Keratinocyte (primary cell): ENCODE results near the gene WIPF3. TPM values are rescaled to one million over a fixed set of nuclear protein-coding genes. Genes with fewer than 3 reads are reported as not detected.

ENCODE experiments used
- DNase-seq: peaks from one replicate; pipeline ENCODE4 v3.0.0-alpha.2; 2011; ENCODE audit warnings: low read depth, missing footprints, low spot score
- FAIRE-seq: peaks from 2 replicates; lab custom pipeline; 2011; peaks lifted over from hg19 to GRCh38; lab: Jason Lieb, UNC
- H2AFZ ChIP-seq: 2 replicates; pipeline ENCODE4 v1.6.0; 2012; ENCODE audit warnings: low read length, control low read depth, inconsistent platforms; ENCODE audit not compliant: control insufficient read depth
- H3K27ac ChIP-seq: 2 replicates; pipeline ENCODE4 v1.5.1; 2011; ENCODE audit warnings: low read length; ENCODE audit not compliant: control insufficient read depth, insufficient read depth
- H3K27me3 ChIP-seq: 3 replicates; pipeline ENCODE4 v1.6.0; 2011; ENCODE audit warnings: low read length; ENCODE audit not compliant: control insufficient read depth, insufficient read depth; ENCODE audit errors: extremely low read depth
- H3K36me3 ChIP-seq, 2 experiments: 2 replicates in 1 of 2; 3 replicates in 1 of 2; pipeline ENCODE4 v1.5.1; 2011; ENCODE audit warnings: low read length in 2 of 2, mild to moderate bottlenecking in 1 of 2; ENCODE audit not compliant: control insufficient read depth in 2 of 2, insufficient read depth in 2 of 2; ENCODE audit errors: extremely low read depth in 1 of 2
- H3K4me1 ChIP-seq: 3 replicates; pipeline ENCODE4 v1.5.1; 2011; ENCODE audit warnings: low read length; ENCODE audit not compliant: control insufficient read depth, insufficient read depth; ENCODE audit errors: extremely low read depth
- H3K4me2 ChIP-seq: 3 replicates; pipeline ENCODE4 v1.6.0; 2011; ENCODE audit warnings: low read depth, low read length; ENCODE audit not compliant: control insufficient read depth, insufficient read depth; ENCODE audit errors: extremely low read depth
- H3K4me3 ChIP-seq, 3 experiments: fragments of 200-600 bp in 1 of 3; sonication (generic) in 1 of 3; 2 replicates in 2 of 3; 3 replicates in 1 of 3; pipeline ENCODE4 v1.5.1; 2011 to 2016; ENCODE audit warnings: low read length in 3 of 3, mild to moderate bottlenecking in 3 of 3, control low read depth in 2 of 3, inconsistent platforms in 1 of 3, low read depth in 1 of 3, mixed read lengths in 1 of 3, mixed run types in 1 of 3, moderate library complexity in 1 of 3; ENCODE audit not compliant: control insufficient read depth in 2 of 3, insufficient read depth in 2 of 3; ENCODE audit errors: extremely low read depth in 1 of 3
- H3K79me2 ChIP-seq: 2 replicates; pipeline ENCODE4 v1.6.0; 2012; ENCODE audit warnings: low read length; ENCODE audit not compliant: control insufficient read depth, insufficient read depth
- H3K9ac ChIP-seq: 3 replicates; pipeline ENCODE4 v1.6.0; 2011; ENCODE audit warnings: low read length; ENCODE audit not compliant: control insufficient read depth, insufficient read depth; ENCODE audit errors: extremely low read depth
- H3K9me1 ChIP-seq: 3 replicates; pipeline ENCODE4 v1.6.0; 2011; ENCODE audit warnings: low read length; ENCODE audit not compliant: control insufficient read depth, insufficient read depth; ENCODE audit errors: extremely low read depth
- H3K9me3 ChIP-seq: 2 replicates; pipeline ENCODE4 v1.5.1; 2012; ENCODE audit warnings: low read depth, low read length; ENCODE audit not compliant: control insufficient read depth
- H4K20me1 ChIP-seq: 3 replicates; pipeline ENCODE4 v1.6.0; 2011; ENCODE audit warnings: low read length; ENCODE audit not compliant: control insufficient read depth, insufficient read depth; ENCODE audit errors: extremely low read depth
- CTCF ChIP-seq, 3 experiments: IDR thresholded peaks in 1 of 3; conservative IDR thresholded peaks in 1 of 3; optimal IDR thresholded peaks in 1 of 3; 2 replicates in 2 of 3; 3 replicates in 1 of 3; pipeline versions ENCODE3 to v1.5.1; 2011; ENCODE audit warnings: low read length in 3 of 3, mild to moderate bottlenecking in 3 of 3, moderate library complexity in 2 of 3, control low read depth in 1 of 3, inconsistent platforms in 1 of 3; ENCODE audit not compliant: insufficient read depth in 2 of 3; ENCODE audit errors: extremely low read depth in 1 of 3
- EZH2 ChIP-seq: IDR thresholded peaks from one replicate; pipeline ENCODE4 v1.6.1; 2012; ENCODE audit warnings: inconsistent platforms, mild to moderate bottlenecking, low read length, moderate library complexity
- dilution Hi-C: fragments of 300-500 bp; cut with MboI; formaldehyde crosslinking; loops from one replicate; pipeline ENCODE4 v1.7.0; 2020; ENCODE audit warnings: low sequenced_read_pairs; ENCODE audit not compliant: extremely low pct_ligation_motif_present
- polyA plus RNA-seq, 5 experiments: library from polyadenylated mRNA; depleted of rRNA in 3 of 5; stranded (reverse) in 3 of 5; stranded (forward) in 1 of 5; unstranded in 1 of 5; fragments of >200 nt; gene quantifications; 1 replicate in 1 of 5; 2 replicates in 3 of 5; 3 replicates in 1 of 5; pipeline versions ENCODE4 v1.2.1 to v1.2.3, GENCODE V29; 2011 to 2012; ENCODE audit warnings: missing spikeins in 2 of 5, low read depth in 1 of 5, low replicate concordance in 1 of 5

Gene WIPF3
- polyA plus RNA-seq, 1 donor (not counting 4 experiments of a cell fraction or from before 2014, with no cell fraction given), result 0.04 TPM

GRCh38 chr7:29956487-29956836, 150.2 kb downstream of the WIPF3 start:
- peaks cover 3 to 10% of the 10 kb centered on the region in 2 experiments for H3K36me3 ChIP-seq
- no peak for FAIRE-seq
- no peaks in the 10 kb centered on the region for H3K4me1 ChIP-seq
- H2AFZ ChIP-seq, result no peak overlapping the region
- H3K9ac ChIP-seq, result no peak overlapping the region
- H4K20me1 ChIP-seq, result no peaks in the 10 kb centered on the region
- DNase-seq, result no peak
- H3K27me3 ChIP-seq, result no peaks in the 10 kb centered on the region
- H3K9me3 ChIP-seq, result no peaks in the 10 kb centered on the region
- H3K9me1 ChIP-seq, result no peaks in the 10 kb centered on the region
- dilution Hi-C loops, result no loop called here
- peaks cover 2% of the 10 kb centered on the region for H3K79me2 ChIP-seq
- no peak for TF ChIP-seq CTCF (optimal IDR thresholded peaks at IDR 0.05 in 1 of 3, IDR thresholded peaks at IDR 0.05 in 1 of 3, conservative IDR thresholded peaks at IDR 0.05 in 1 of 3; ENCODE audit: extremely low read depth in 1 of 3, insufficient read depth in 2 of 3, low read length in 3 of 3)
- TF ChIP-seq EZH2, result no peak
- no peak overlapping the region for H3K4me2 ChIP-seq
- no peak overlapping the region for H3K4me3 ChIP-seq
- H3K27ac ChIP-seq, result no peak overlapping the region

GRCh38 chr7:29957521-29958310, 151.4 kb downstream of the WIPF3 start:
- H3K27me3 ChIP-seq, result no peaks in the 10 kb centered on the region
- no peak overlapping the region for H2AFZ ChIP-seq
- H4K20me1 ChIP-seq, result no peaks in the 10 kb centered on the region
- H3K9ac ChIP-seq, result no peak overlapping the region
- TF ChIP-seq CTCF (optimal IDR thresholded peaks at IDR 0.05 in 1 of 3, IDR thresholded peaks at IDR 0.05 in 1 of 3, conservative IDR thresholded peaks at IDR 0.05 in 1 of 3; ENCODE audit: extremely low read depth in 1 of 3, insufficient read depth in 2 of 3, low read length in 3 of 3) (no peak), EZH2 (no peak)
- FAIRE-seq, result no peak
- H3K4me1 ChIP-seq, result no peaks in the 10 kb centered on the region
- dilution Hi-C loops, result no loop called here
- H3K9me1 ChIP-seq, result no peaks in the 10 kb centered on the region
- no peak overlapping the region for H3K27ac ChIP-seq
- H3K36me3 ChIP-seq, result peaks cover 2 to 4% of the 10 kb centered on the region in 2 experiments
- no peak for DNase-seq
- H3K4me2 ChIP-seq, result no peak overlapping the region
- peaks cover 2% of the 10 kb centered on the region for H3K79me2 ChIP-seq
- H3K4me3 ChIP-seq, result no peak overlapping the region
- H3K9me3 ChIP-seq, result no peaks in the 10 kb centered on the region
